Activated naive CD4-positive, alpha-beta T cell treated with anti-CD3 and anti-CD28 coated beads for 36 hours (primary cell): ENCODE data around the gene SYT1. TPM values are rescaled to one million over a fixed set of nuclear protein-coding genes. Genes with fewer than 3 reads are reported as not detected.
"Not testable (repeated sequence)": the region's sequence is repeated elsewhere in the genome, so short reads cannot be mapped to it uniquely, and the experiment has no call there.

Experiments used
- CTCF ChIA-PET: fragments of 350-600 bp; sonication (Branson Sonifier 250); formaldehyde crosslinking; loops from one replicate; lab custom pipeline; 2021; ENCODE audit warnings: antibody characterized with exemption; lab: Charles Lee
- DNase-seq: peaks from one replicate; pipeline ENCODE4 v3.0.0-alpha.2; 2020
- H3K27ac Mint-ChIP-seq: one replicate; pipeline ENCODE4 v1.8.0; 2021; ENCODE audit warnings: mild to moderate bottlenecking, mixed read lengths
- H3K27me3 Mint-ChIP-seq: one replicate; pipeline ENCODE4 v1.8.0; 2021; ENCODE audit warnings: low read depth, mixed read lengths
- H3K36me3 Mint-ChIP-seq: one replicate; pipeline ENCODE4 v1.8.0; 2021; ENCODE audit warnings: low read depth, mixed read lengths
- H3K4me1 Mint-ChIP-seq: one replicate; pipeline ENCODE4 v1.8.0; 2021; ENCODE audit warnings: low read depth, mixed read lengths
- H3K4me3 Mint-ChIP-seq: one replicate; pipeline ENCODE4 v1.8.0; 2021; ENCODE audit warnings: mild to moderate bottlenecking, moderate library complexity, mixed read lengths
- H3K9me3 Mint-ChIP-seq: one replicate; pipeline ENCODE4 v1.8.0; 2021; ENCODE audit warnings: mixed read lengths
- intact Hi-C: fragments of 100-400 bp; cut with micrococcal nuclease; formaldehyde crosslinking; loops from one replicate; pipeline ENCODE4 v1.15.1; 2023
- total RNA-seq, 2 experiments: library from RNA; stranded (reverse); gene quantifications; one replicate each; pipeline ENCODE4 v1.2.3, GENCODE V29; 2021

SYT1 gene
- not detected for total RNA-seq

- CTCF ChIA-PET: interaction anchor here (0.7 kb wide), 1 partner anchor 260 kb away, joined by 3 read pairs; no protein-coding TSS in a partner anchor
- DNase-seq: no peak
- Mint-ChIP-seq H3K4me3 (no peak within 1 kb of the TSS), H3K4me1 (peaks cover 4% of the 10 kb centered on the region), H3K27ac (no peak within 1 kb of the TSS), H3K36me3 (no peaks in the 10 kb centered on the region), H3K27me3 (peaks cover 20% of the 10 kb centered on the region), H3K9me3 (no peaks in the 10 kb centered on the region)
- intact Hi-C loops: no loop called here
These were observed at the start of gene SYT1 for GRCh38 chr12:78864403-78864869. Gene SYT1, plus strand, starts transcription at chr12:78864774.

DNA sequence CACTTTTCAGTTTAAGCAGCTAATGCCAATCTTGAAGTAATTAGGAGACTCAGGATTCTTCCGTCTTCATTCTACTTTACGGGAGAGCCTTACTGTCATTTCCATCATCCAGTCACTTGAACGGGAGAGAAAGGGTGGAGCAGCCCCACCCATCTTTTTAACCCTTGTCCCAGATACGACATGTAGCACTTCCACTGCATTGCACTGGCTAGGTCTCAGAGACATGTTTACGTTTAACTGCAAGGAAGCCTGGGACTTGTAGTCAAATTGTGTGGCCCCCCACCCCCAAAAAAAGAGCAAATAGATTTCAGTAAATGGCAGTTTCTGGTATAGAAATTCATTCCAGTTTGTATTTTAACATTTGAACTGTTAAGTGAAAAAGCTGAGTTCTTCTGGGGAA lies 46.1 kb upstream of the SYT1 start:
- no peaks in the 10 kb centered on the region for H3K4me1 Mint-ChIP-seq
- CTCF ChIA-PET: no interaction called here

DNA sequence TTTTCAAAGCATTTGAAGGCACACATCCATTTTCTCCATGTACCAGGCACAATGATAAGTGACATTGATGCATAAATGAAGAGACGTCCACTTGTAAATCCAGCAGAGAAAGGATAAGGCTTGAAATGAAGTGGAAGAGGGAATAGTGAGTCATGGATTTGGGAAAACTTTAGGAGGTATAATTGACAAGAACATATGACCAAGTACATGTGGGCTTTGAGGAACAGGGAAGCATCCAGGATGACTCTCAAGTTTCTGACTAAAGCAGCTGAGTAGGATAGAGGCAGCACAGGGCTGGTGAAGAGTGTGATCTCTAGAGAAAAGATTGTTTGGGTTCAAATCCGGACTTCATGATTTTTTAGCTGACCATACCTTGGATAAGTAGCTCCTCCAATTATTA lies 43.6 kb upstream of the SYT1 start:
- peaks cover 6% of the 10 kb centered on the region for H3K9me3 Mint-ChIP-seq
- no peaks in the 10 kb centered on the region for H3K27me3 Mint-ChIP-seq
- intact Hi-C loops: no loop called here
- no peaks in the 10 kb centered on the region for H3K36me3 Mint-ChIP-seq
- no peak overlapping the region for H3K4me3 Mint-ChIP-seq
- CTCF ChIA-PET: no interaction called here
- H3K27ac Mint-ChIP-seq: no peak overlapping the region
- H3K4me1 Mint-ChIP-seq: no peaks in the 10 kb centered on the region
- no peak for DNase-seq

More for the DNA sequence above, 46.1 kb upstream of the SYT1 start:
- Mint-ChIP-seq H3K27me3 (no peaks in the 10 kb centered on the region), H3K9me3 (peaks cover 8% of the 10 kb centered on the region), H3K36me3 (no peaks in the 10 kb centered on the region), H3K27ac (no peak overlapping the region), H3K4me3 (no peak overlapping the region)
- DNase-seq: no peak
- intact Hi-C loops: no loop called here

- Mint-ChIP-seq H3K4me3 (no peak overlapping the region), H3K4me1 (no peaks in the 10 kb centered on the region), H3K9me3 (peaks cover 2% of the 10 kb centered on the region), H3K36me3 (no peaks in the 10 kb centered on the region), H3K27ac (no peak overlapping the region), H3K27me3 (no peaks in the 10 kb centered on the region)
- intact Hi-C loops: no loop called here
- CTCF ChIA-PET: no interaction called here
- no peak for DNase-seq
These were observed 39.7 kb upstream of the SYT1 start for GRCh38 chr12:78824918-78825317.

GRCh38 chr12:78829690-78830089 lies 34.9 kb upstream of the SYT1 start:
- peaks cover 2% of the 10 kb centered on the region for H3K9me3 Mint-ChIP-seq
- H3K27me3 Mint-ChIP-seq: no peaks in the 10 kb centered on the region
- no peak overlapping the region for H3K27ac Mint-ChIP-seq
- H3K4me1 Mint-ChIP-seq: no peaks in the 10 kb centered on the region
- no peaks in the 10 kb centered on the region for H3K36me3 Mint-ChIP-seq
- intact Hi-C loops: no loop called here
- DNase-seq: no peak
- CTCF ChIA-PET: no interaction called here
- H3K4me3 Mint-ChIP-seq: no peak overlapping the region

GRCh38 chr12:78835493-78835892 lies 29.1 kb upstream of the SYT1 start:
- Mint-ChIP-seq H3K36me3 (no peaks in the 10 kb centered on the region), H3K27me3 (no peaks in the 10 kb centered on the region), H3K9me3 (no peaks in the 10 kb centered on the region), H3K4me1 (no peaks in the 10 kb centered on the region), H3K27ac (no peak overlapping the region), H3K4me3 (no peak overlapping the region)
- intact Hi-C loops: no loop called here
- CTCF ChIA-PET: no interaction called here
- DNase-seq: no peak

DNA sequence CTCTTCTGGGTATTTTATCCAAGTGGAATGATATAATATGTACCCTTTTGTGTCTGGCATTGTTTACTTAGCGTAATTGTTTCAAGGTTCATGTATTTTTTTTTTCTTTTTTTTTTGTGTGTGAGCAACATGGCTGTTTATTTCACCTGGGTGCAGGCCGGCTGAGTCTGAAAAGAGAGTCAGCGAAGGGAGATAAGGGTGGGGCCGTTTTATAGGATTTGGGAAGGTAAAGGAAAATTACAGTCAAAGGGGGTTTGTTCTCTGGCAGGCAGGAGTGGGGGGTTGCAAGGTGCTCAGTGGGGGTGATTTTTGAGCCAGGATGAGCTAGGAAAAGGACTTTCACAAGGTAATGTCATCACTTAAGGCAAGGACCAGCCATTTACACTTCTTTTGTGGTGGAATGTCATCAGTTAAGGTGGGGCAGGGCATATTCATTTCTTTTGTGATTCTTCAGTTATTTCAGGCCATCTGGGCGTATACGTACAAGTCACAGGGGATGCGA lies 24.0 kb upstream of the SYT1 start:
- H3K36me3 Mint-ChIP-seq, intact Hi-C loops, CTCF ChIA-PET, H3K9me3 Mint-ChIP-seq, H3K4me3 Mint-ChIP-seq, H3K27ac Mint-ChIP-seq, H3K27me3 Mint-ChIP-seq, DNase-seq, H3K4me1 Mint-ChIP-seq: not testable (repeated sequence)

- no peaks in the 10 kb centered on the region for H3K4me1 Mint-ChIP-seq
- CTCF ChIA-PET: no interaction called here
- no peaks in the 10 kb centered on the region for H3K36me3 Mint-ChIP-seq
- H3K27ac Mint-ChIP-seq: no peak overlapping the region
- no peak overlapping the region for H3K4me3 Mint-ChIP-seq
- DNase-seq: no peak
- H3K9me3 Mint-ChIP-seq: peaks cover 5% of the 10 kb centered on the region
- intact Hi-C loops: no loop called here
- no peaks in the 10 kb centered on the region for H3K27me3 Mint-ChIP-seq
These were observed 11.3 kb upstream of the SYT1 start for GRCh38 chr12:78853231-78853630.

DNA sequence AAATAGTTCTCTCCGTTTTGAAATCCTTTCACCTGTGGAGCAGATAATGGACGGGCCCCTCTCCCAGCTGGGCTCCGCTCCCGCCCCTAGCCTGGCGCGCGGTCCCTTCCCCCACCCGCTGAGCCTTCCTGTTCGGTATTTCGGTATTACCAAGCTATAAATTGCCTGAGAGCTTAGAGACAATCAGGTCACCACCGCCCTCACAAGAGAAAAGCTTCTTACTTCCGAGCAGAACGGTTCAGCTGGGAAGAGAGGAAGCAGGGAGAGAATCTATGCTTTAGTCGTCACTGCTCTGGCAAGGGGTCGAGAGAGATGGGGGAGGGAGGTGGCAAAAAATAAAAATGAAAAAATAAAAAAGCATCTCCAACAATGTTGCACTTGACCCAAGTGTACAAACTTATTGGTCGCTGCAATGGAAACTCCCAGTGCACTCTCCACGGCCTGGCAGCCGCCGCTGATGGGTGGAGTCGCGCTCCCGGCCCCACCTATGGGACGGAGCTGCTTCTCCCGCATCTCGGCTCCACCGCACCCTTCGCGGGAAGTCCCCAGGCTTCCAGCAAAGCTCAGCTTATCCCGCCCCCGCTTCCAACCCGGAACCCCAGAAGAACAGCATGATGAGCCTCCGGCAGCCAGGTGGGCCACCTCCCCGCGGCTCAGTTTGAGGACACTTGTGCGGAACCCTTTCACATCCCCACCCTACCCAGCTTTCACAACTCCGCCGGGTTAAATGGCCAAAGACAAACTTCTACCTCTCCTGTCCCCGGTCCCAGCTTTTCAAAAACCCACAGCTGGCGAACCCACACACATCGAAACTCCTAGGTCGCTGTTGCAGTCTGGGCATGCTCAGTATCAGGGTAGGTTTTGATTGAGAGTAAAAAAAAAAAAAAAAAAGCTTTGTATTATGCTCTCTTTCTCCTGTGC lies 832 bp upstream of the SYT1 start:
- H3K4me3 Mint-ChIP-seq: no peak overlapping the region
- intact Hi-C loops: no loop called here
- DNase-seq: peak; percentile 6
- no peak overlapping the region for H3K27ac Mint-ChIP-seq
- peaks cover 20% of the 10 kb centered on the region for H3K27me3 Mint-ChIP-seq
- H3K4me1 Mint-ChIP-seq: peaks cover 4% of the 10 kb centered on the region
- peaks cover 4% of the 10 kb centered on the region for H3K9me3 Mint-ChIP-seq
- CTCF ChIA-PET: interaction anchor here (0.7 kb wide), 1 partner anchor 261 kb away, joined by 3 read pairs; no protein-coding TSS in a partner anchor
- H3K36me3 Mint-ChIP-seq: no peaks in the 10 kb centered on the region

DNA sequence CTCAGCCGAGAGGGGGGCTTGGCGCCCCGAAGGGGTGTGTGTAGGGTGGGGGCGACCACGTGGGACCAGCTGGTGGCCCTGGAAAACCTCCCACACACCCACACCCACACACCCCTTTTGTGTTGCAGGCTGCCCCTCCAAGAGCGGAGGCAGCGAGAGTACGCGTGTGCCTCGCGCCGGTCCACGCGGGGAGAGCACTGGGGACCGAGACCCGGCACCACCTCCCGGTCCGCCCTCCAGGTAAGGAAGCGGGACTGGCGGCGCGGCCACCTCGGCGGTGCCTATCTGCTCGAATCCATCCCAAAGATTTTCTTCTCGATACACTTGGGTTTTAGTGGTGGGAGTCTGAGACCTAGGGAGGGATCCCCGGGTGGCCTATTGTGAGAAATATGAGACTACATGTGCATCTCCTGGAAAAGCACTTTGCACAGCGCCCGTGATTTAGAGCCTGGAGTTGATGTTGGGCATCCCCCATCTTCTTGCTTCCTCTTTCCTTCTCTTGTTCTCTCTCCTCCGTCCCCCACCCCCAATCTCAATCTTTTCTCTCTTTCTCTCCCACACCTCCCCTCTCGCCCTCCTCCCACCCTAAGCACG lies 393 bp downstream of the SYT1 start:
- Mint-ChIP-seq H3K9me3 (no peaks in the 10 kb centered on the region), H3K4me1 (peaks cover 4% of the 10 kb centered on the region), H3K4me3 (no peak overlapping the region), H3K36me3 (no peaks in the 10 kb centered on the region), H3K27me3 (peaks cover 20% of the 10 kb centered on the region), H3K27ac (no peak overlapping the region)
- intact Hi-C loops: no loop called here
- CTCF ChIA-PET: no interaction called here
- DNase-seq: no peak

GRCh38 chr12:78865516-78865915 lies 942 bp downstream of the SYT1 start:
- Mint-ChIP-seq H3K27ac (no peak overlapping the region), H3K9me3 (no peaks in the 10 kb centered on the region), H3K4me1 (peaks cover 4% of the 10 kb centered on the region), H3K4me3 (no peak overlapping the region), H3K27me3 (peaks cover 20% of the 10 kb centered on the region), H3K36me3 (no peaks in the 10 kb centered on the region)
- intact Hi-C loops: no loop called here
- CTCF ChIA-PET: no interaction called here
- no peak for DNase-seq

DNA sequence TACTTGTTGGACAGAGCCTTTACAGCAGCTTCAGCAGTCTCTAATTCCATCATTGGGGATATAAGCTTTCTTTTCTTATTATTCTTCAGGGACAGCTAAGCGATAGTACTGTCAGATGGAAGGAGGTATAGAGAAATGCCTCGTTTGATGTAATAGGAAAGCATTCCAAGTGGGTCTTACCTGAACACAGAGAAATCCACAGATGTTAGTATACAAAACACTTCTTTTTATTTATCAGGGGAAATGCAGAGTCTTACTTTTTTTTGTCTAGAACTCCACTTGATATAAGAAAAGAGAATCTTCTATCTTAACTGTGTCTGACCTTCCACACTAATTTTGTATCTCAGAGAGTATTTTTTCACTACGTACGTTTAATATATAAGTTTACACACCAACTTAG lies 1.9 kb downstream of the SYT1 start:
- no peak for DNase-seq
- Mint-ChIP-seq H3K4me3 (no peak overlapping the region), H3K36me3 (no peaks in the 10 kb centered on the region), H3K9me3 (no peaks in the 10 kb centered on the region), H3K4me1 (peaks cover 4% of the 10 kb centered on the region), H3K27me3 (peaks cover 20% of the 10 kb centered on the region), H3K27ac (no peak overlapping the region)
- CTCF ChIA-PET: no interaction called here
- intact Hi-C loops: no loop called here
